ENCODE data around the gene INTS4.
"Not testable (repeated sequence)": the region's sequence is repeated elsewhere in the genome, so short reads cannot be mapped to it uniquely, and the experiment has no call there.

The INTS4 gene

GRCh38 chr11:78032090-78032489 lies 37.6 kb upstream of the INTS4 start:
- Mint-ChIP-seq H3K9me3 (no peaks in the 10 kb centered on the region), H3K27ac (no peak overlapping the region), H3K4me1 (ENCODE audit: low read depth) (no peaks in the 10 kb centered on the region), H3K4me3 (no peak overlapping the region), H3K36me3 (ENCODE audit: low read depth) (no peaks in the 10 kb centered on the region), H3K27me3 (no peaks in the 10 kb centered on the region)
- DNase-seq = no peak

DNA sequence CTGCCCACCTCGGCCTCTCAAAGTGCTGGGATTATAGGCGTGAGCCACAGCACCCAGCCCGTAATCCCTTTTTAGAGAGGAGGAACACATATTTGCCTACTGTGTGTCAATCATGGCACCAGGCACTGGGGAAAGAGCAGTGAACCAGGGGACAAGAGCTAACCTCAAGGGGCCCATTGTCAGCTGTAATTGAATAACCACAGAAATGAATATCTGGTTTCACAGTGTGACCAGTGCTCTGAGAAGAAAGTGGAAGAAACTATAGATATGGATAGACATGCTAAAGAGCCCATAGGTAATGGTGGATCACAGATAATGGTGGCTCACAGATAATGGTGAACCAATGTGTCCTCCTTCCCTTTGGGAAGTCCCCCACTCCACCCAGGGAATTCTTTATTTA lies 37.2 kb upstream of the INTS4 start:
- H3K27ac Mint-ChIP-seq = no peak overlapping the region
- no peaks in the 10 kb centered on the region for H3K4me1 Mint-ChIP-seq (ENCODE audit: low read depth)
- DNase-seq = no peak
- H3K9me3 Mint-ChIP-seq = no peaks in the 10 kb centered on the region
- no peak overlapping the region for H3K4me3 Mint-ChIP-seq
- no peaks in the 10 kb centered on the region for H3K36me3 Mint-ChIP-seq (ENCODE audit: low read depth)
- no peaks in the 10 kb centered on the region for H3K27me3 Mint-ChIP-seq

GRCh38 chr11:78030429-78031325 lies 36.2 kb upstream of the INTS4 start:
- Mint-ChIP-seq H3K36me3 (ENCODE audit: low read depth) (no peaks in the 10 kb centered on the region), H3K27ac (no peak overlapping the region), H3K4me1 (ENCODE audit: low read depth) (no peaks in the 10 kb centered on the region), H3K4me3 (no peak overlapping the region), H3K9me3 (no peaks in the 10 kb centered on the region), H3K27me3 (no peaks in the 10 kb centered on the region)
- no peak for DNase-seq

DNA sequence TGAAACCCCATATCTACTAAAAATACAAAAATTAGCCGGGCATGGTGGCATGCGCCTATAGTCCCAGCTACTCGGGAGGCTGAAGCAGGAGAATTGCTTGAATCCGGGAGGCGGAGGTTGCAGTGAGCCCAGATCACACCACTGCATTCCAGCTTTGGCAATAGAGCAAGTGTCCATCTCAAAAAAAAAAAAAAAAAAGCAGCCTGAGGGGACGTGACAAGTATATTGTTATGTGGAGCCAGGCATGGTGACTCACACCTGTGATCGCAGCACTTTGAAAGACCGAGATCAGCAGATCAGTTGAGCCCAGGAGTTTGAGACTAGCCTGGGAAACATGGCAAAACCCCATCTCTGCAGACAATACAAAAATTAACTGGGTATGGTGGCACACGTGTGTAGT lies 34.0 kb upstream of the INTS4 start:
- not testable (repeated sequence) for H3K36me3 Mint-ChIP-seq (ENCODE audit: low read depth); DNase-seq; H3K9me3 Mint-ChIP-seq; H3K27ac Mint-ChIP-seq; H3K4me1 Mint-ChIP-seq (ENCODE audit: low read depth); H3K4me3 Mint-ChIP-seq; H3K27me3 Mint-ChIP-seq

DNA sequence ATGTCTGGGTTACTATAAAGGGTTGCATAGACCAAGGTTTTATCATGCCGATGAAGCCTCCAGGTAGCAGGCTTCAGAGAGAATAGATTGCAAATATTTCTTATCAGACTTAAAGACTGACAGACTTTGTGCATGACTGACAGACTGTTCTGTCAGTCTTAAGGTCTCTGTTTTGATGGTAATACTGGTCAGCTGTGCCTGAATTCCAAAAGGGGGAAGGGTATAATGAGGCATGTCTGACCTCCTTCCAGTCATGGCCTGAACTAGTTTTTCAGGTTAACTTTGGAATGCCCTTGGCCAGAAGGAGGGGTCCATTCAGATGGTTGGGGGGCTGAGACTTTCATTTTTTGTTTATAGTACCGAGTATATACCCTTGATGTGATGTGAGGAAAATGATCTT lies 33.3 kb upstream of the INTS4 start:
- Mint-ChIP-seq H3K9me3 (no peaks in the 10 kb centered on the region), H3K36me3 (ENCODE audit: low read depth) (no peaks in the 10 kb centered on the region), H3K4me1 (ENCODE audit: low read depth) (peaks cover 1% of the 10 kb centered on the region), H3K27ac (no peak overlapping the region), H3K27me3 (peaks cover 14% of the 10 kb centered on the region), H3K4me3 (no peak overlapping the region)
- DNase-seq = no peak

GRCh38 chr11:78025378-78025777 lies 30.9 kb upstream of the INTS4 start:
- no peaks in the 10 kb centered on the region for H3K36me3 Mint-ChIP-seq (ENCODE audit: low read depth)
- no peaks in the 10 kb centered on the region for H3K9me3 Mint-ChIP-seq
- no peak overlapping the region for H3K4me3 Mint-ChIP-seq
- DNase-seq = no peak
- no peak overlapping the region for H3K27ac Mint-ChIP-seq
- peaks cover 27% of the 10 kb centered on the region for H3K27me3 Mint-ChIP-seq
- peaks cover 3% of the 10 kb centered on the region for H3K4me1 Mint-ChIP-seq (ENCODE audit: low read depth)

- Mint-ChIP-seq H3K36me3 (ENCODE audit: low read depth) (no peaks in the 10 kb centered on the region), H3K27me3 (peaks cover 27% of the 10 kb centered on the region), H3K27ac (no peak overlapping the region), H3K4me3 (no peak overlapping the region), H3K4me1 (ENCODE audit: low read depth) (peaks cover 3% of the 10 kb centered on the region), H3K9me3 (no peaks in the 10 kb centered on the region)
- no peak for DNase-seq
These were observed 29.0 kb upstream of the INTS4 start for GRCh38 chr11:78023426-78023825.

DNA sequence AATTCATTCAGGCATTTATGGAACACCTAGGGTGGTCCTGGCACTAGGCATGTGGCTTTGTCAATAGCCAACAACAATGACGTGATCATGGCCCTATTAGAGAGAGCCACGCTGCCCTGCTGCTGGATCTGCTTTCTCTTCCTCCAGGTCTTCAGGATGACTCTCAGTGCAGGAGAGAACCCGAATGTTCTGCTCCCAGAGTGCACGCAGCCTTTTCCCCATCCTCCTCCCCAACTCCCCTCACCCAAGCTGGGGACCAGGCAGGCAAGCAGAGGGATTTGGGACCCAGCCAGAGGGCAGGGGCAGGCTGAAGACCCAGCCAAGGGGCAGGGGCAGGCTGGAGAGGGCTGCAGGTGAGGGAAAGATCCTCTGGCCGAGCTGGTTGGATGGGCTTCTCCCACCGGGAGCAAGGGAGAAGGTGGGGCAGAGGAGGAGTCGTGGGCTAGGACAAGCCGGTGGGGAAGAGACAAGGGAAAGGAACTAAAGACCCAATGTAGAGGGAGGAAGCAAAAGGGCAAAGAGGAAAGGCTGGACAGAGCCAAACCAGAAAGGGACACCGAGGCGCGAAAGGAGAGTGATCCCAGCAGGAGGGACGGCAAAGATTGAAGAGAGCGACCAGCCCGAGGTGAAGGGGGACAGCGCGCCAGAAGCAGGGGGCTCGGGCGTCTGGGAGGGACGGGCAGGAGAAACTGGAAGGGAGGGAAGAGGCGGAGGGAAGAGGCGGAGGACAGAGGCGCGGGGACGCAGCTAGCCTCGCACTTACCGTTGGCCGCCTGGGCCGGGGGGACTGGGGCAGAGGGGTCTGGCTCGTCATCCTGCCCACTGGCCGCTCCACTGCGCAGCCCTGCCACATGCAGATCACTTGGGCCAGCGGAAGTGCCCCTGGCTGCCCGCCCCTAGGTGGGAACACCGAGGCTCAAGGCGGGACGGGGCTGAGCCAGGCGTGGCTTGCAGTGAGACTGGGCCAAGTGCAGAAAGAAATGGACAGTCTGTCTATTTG lies 28.2 kb upstream of the INTS4 start, which contains the start of gene KCTD14:
KCTD14 (minus strand) TSS at position 880 of the 1,000 bp plus-strand sequence; CDS start at position 853, 27 bp downstream.
- peaks cover 27% of the 10 kb centered on the region for H3K27me3 Mint-ChIP-seq
- DNase-seq = no peak
- no peak within 1 kb of the TSS for H3K27ac Mint-ChIP-seq
- H3K9me3 Mint-ChIP-seq = no peaks in the 10 kb centered on the region
- H3K36me3 Mint-ChIP-seq (ENCODE audit: low read depth) = no peaks in the 10 kb centered on the region
- peaks cover 3% of the 10 kb centered on the region for H3K4me1 Mint-ChIP-seq (ENCODE audit: low read depth)
- H3K4me3 Mint-ChIP-seq = no peak within 1 kb of the TSS

GRCh38 chr11:78021611-78022010 lies 27.1 kb upstream of the INTS4 start:
- Mint-ChIP-seq H3K27ac (no peak overlapping the region), H3K27me3 (peaks cover 27% of the 10 kb centered on the region), H3K9me3 (no peaks in the 10 kb centered on the region), H3K36me3 (ENCODE audit: low read depth) (no peaks in the 10 kb centered on the region), H3K4me1 (ENCODE audit: low read depth) (peaks cover 3% of the 10 kb centered on the region), H3K4me3 (no peak overlapping the region)
- DNase-seq = no peak

- Mint-ChIP-seq H3K4me1 (ENCODE audit: low read depth) (peaks cover 3% of the 10 kb centered on the region), H3K4me3 (no peak overlapping the region), H3K27me3 (peaks cover 27% of the 10 kb centered on the region), H3K36me3 (ENCODE audit: low read depth) (no peaks in the 10 kb centered on the region), H3K27ac (no peak overlapping the region), H3K9me3 (no peaks in the 10 kb centered on the region)
- no peak for DNase-seq
These were observed 25.8 kb upstream of the INTS4 start for GRCh38 chr11:78020246-78020645.

- Mint-ChIP-seq H3K4me1 (ENCODE audit: low read depth) (peaks cover 3% of the 10 kb centered on the region), H3K27me3 (peaks cover 27% of the 10 kb centered on the region), H3K9me3 (no peaks in the 10 kb centered on the region), H3K4me3 (no peak overlapping the region), H3K27ac (no peak overlapping the region), H3K36me3 (ENCODE audit: low read depth) (no peaks in the 10 kb centered on the region)
- DNase-seq = no peak
These were observed 25.3 kb upstream of the INTS4 start for GRCh38 chr11:78019808-78020207.

DNA sequence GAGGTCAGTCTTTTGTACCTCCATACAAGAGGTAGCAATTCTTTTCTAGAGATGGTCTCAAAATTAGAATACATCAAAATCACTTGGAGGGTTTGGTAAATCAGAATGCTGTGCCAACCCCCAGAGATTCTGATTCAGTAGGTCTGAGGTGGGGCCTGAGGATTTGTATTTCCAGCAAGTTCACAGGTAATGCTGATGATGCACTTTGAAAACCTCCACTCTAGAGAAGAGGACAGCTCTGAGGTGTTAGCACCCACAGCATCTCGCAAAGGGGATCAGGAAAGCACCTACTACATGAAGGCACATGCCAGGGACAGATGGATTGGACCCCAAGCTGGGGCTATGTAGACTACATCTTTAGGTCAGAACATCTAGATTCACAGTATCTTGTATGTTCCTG lies 21.4 kb upstream of the INTS4 start:
- DNase-seq = no peak
- Mint-ChIP-seq H3K36me3 (ENCODE audit: low read depth) (no peaks in the 10 kb centered on the region), H3K27ac (no peak overlapping the region), H3K4me3 (no peak overlapping the region), H3K27me3 (no peaks in the 10 kb centered on the region), H3K4me1 (ENCODE audit: low read depth) (no peaks in the 10 kb centered on the region), H3K9me3 (no peaks in the 10 kb centered on the region)

DNA sequence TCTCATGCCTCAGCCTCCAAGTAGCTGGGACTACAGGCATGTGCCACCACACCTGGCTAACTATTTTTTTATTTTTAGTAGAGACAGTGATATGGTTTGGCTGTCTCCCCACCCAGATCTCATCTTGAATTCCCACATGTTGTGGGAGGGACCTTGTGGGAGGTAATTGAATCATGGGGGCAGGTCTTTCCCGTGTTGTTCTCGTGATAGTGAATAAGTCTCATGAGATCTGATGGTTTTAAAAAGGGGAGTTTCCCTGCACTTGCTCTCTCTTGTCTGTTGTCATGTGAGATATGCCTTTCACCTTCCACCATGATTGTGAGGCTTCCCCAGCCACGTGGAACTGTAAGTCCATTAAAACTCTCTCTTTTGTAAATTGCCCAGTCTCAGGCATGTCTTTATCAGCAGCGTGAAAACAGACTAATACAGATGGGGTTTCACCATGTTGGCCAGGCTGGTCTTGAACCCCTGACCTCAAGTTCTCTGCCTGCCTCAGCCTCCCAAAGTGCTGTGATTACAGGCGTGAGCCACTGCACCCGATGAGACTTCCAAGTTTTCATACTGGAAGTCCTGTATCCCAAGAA lies 20.6 kb upstream of the INTS4 start:
- not testable (repeated sequence) for H3K36me3 Mint-ChIP-seq (ENCODE audit: low read depth); H3K27ac Mint-ChIP-seq; DNase-seq; H3K27me3 Mint-ChIP-seq; H3K4me1 Mint-ChIP-seq (ENCODE audit: low read depth); H3K4me3 Mint-ChIP-seq; H3K9me3 Mint-ChIP-seq

DNA sequence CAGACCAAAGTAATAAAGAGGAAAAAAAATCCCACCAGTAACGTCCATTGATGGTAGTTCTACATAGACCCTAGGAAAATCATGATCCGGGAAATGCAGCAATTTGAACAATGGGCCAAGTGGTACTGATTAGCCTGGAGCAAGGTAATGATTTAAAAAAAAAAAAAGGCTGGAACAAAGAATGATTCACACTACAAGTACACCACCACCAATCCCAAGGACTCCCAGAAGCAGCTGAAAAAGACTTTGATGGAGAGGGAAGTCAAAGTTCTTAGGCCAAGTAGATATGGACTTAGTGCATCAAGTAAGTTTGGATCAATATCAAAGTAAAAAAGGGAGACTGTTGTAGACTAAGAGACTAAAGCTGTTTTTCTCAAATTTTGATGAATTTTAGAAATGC lies 16.8 kb upstream of the INTS4 start:
- H3K4me1 Mint-ChIP-seq (ENCODE audit: low read depth) = no peaks in the 10 kb centered on the region
- H3K36me3 Mint-ChIP-seq (ENCODE audit: low read depth) = no peaks in the 10 kb centered on the region
- no peak for DNase-seq
- no peaks in the 10 kb centered on the region for H3K9me3 Mint-ChIP-seq
- H3K27ac Mint-ChIP-seq = no peak overlapping the region
- H3K4me3 Mint-ChIP-seq = no peak overlapping the region
- no peaks in the 10 kb centered on the region for H3K27me3 Mint-ChIP-seq
